Measurements from ENCODE around the gene GREB1.

Gene GREB1

GRCh38 chr2:11502740-11503292, 31.0 kb upstream of the GREB1 start:
- FAIRE-seq (no peak), DNase-seq (ENCODE audit: insufficient read length, low spot score) (no peak)
- no peak for TF ChIP-seq CTCF (IDR thresholded peaks at IDR 0.05; ENCODE audit: insufficient read depth, missing control alignments)

- no peak for TF ChIP-seq CTCF (IDR thresholded peaks at IDR 0.05; ENCODE audit: insufficient read depth, missing control alignments)
- DNase-seq (ENCODE audit: insufficient read length, low spot score), result no peak
- FAIRE-seq, result no peak
These were observed 30.4 kb upstream of the GREB1 start for GRCh38 chr2:11503354-11503927.

GRCh38 chr2:11505652-11506610, 27.9 kb upstream of the GREB1 start:
- FAIRE-seq, result no peak
- TF ChIP-seq CTCF (IDR thresholded peaks at IDR 0.05; ENCODE audit: insufficient read depth, missing control alignments), result no peak
- DNase-seq (ENCODE audit: insufficient read length, low spot score), result no peak

GRCh38 chr2:11506611-11506969, 27.3 kb upstream of the GREB1 start:
- no peak for DNase-seq (ENCODE audit: insufficient read length, low spot score)
- no peak for FAIRE-seq
- no peak for TF ChIP-seq CTCF (IDR thresholded peaks at IDR 0.05; ENCODE audit: insufficient read depth, missing control alignments)

- TF ChIP-seq CTCF (IDR thresholded peaks at IDR 0.05; ENCODE audit: insufficient read depth, missing control alignments), result no peak
- FAIRE-seq, result no peak
These were observed 26.3 kb upstream of the GREB1 start for GRCh38 chr2:11507517-11507916.

GRCh38 chr2:11508279-11508678, 25.6 kb upstream of the GREB1 start:
- no peak for TF ChIP-seq CTCF (IDR thresholded peaks at IDR 0.05; ENCODE audit: insufficient read depth, missing control alignments)
- DNase-seq (ENCODE audit: insufficient read length, low spot score) (no peak), FAIRE-seq (no peak)

More at GRCh38 chr2:11507517-11507916, 26.3 kb upstream of the GREB1 start:
- DNase-seq (ENCODE audit: insufficient read length, low spot score), result no peak

Data from D721Med (cell line).